HUES64 (cell line): ENCODE data around the gene MORN1.

Source experiments
- H3K27ac ChIP-seq: 2 replicates; pipeline ENCODE4 v1.7.0; 2013; ENCODE audit warnings: low read depth, low read length, inconsistent platforms
- H3K27me3 ChIP-seq: 2 replicates; pipeline ENCODE4 v1.6.1; 2013; ENCODE audit warnings: mild to moderate bottlenecking, low read length; ENCODE audit not compliant: insufficient read depth
- H3K36me3 ChIP-seq: 2 replicates; pipeline ENCODE4 v1.6.1; 2013; ENCODE audit warnings: mild to moderate bottlenecking, low read length; ENCODE audit not compliant: insufficient read depth
- H3K4me1 ChIP-seq: 2 replicates; pipeline ENCODE4 v1.6.1; 2013; ENCODE audit warnings: mild to moderate bottlenecking, low read length, moderate library complexity; ENCODE audit not compliant: insufficient read depth
- H3K4me3 ChIP-seq: 2 replicates; pipeline ENCODE4 v1.5.1; 2013; ENCODE audit warnings: mild to moderate bottlenecking, low read length, moderate library complexity
- H3K9ac ChIP-seq: 2 replicates; pipeline ENCODE4 v1.6.1; 2013; ENCODE audit warnings: mild to moderate bottlenecking, low read depth, low read length
- H3K9me3 ChIP-seq: 2 replicates; pipeline ENCODE4 v1.6.1; 2013; ENCODE audit warnings: low read depth, low read length; ENCODE audit not compliant: insufficient read depth
- WGBS: fragments of 150-250, 120-280 bp; methylation state at CpG from one replicate; pipeline ENCODE4 v1.1.7; 2013; ENCODE audit warnings: missing lambda C conversion rate; 5-methylcytosine and 5-hydroxymethylcytosine counted together

Gene MORN1

GRCh38 chr1:2319291-2319690 lies 72.1 kb downstream of the MORN1 start:
- H3K4me1 ChIP-seq, result peaks cover 20% of the 10 kb centered on the region
- H3K36me3 ChIP-seq, result no peaks in the 10 kb centered on the region
- H3K9me3 ChIP-seq, result no peaks in the 10 kb centered on the region
- H3K27ac ChIP-seq, result no peak overlapping the region
- H3K27me3 ChIP-seq, result no peaks in the 10 kb centered on the region
- H3K4me3 ChIP-seq, result no peak overlapping the region
- WGBS, result 94% methylated on average over 21 of the region's 21 CpGs
- H3K9ac ChIP-seq, result no peak overlapping the region

- H3K27ac ChIP-seq, result no peak overlapping the region
- H3K36me3 ChIP-seq, result no peaks in the 10 kb centered on the region
- no peaks in the 10 kb centered on the region for H3K9me3 ChIP-seq
- H3K9ac ChIP-seq, result no peak overlapping the region
- peaks cover 24% of the 10 kb centered on the region for H3K4me1 ChIP-seq
- no peaks in the 10 kb centered on the region for H3K27me3 ChIP-seq
- 94% methylated on average over 41 of the region's 41 CpGs for WGBS
- no peak overlapping the region for H3K4me3 ChIP-seq
These were observed 72.8 kb downstream of the MORN1 start for GRCh38 chr1:2318314-2319278.

GRCh38 chr1:2317230-2318065 lies 73.9 kb downstream of the MORN1 start:
- H3K27ac ChIP-seq, result peak overlapping the region; percentile 25; the same call in 1 of the 2 replicates
- no peak overlapping the region for H3K9ac ChIP-seq
- H3K4me1 ChIP-seq, result peaks cover 24% of the 10 kb centered on the region
- no peak overlapping the region for H3K4me3 ChIP-seq
- WGBS, result 90% methylated on average over 32 of the region's 32 CpGs
- H3K36me3 ChIP-seq, result no peaks in the 10 kb centered on the region
- no peaks in the 10 kb centered on the region for H3K9me3 ChIP-seq
- no peaks in the 10 kb centered on the region for H3K27me3 ChIP-seq

GRCh38 chr1:2316451-2316961 lies 74.8 kb downstream of the MORN1 start:
- H3K27me3 ChIP-seq, result no peaks in the 10 kb centered on the region
- no peaks in the 10 kb centered on the region for H3K9me3 ChIP-seq
- no peaks in the 10 kb centered on the region for H3K36me3 ChIP-seq
- H3K9ac ChIP-seq, result peak overlapping the region; percentile 36; the same call in 1 of the 2 replicates
- H3K4me1 ChIP-seq, result peaks cover 18% of the 10 kb centered on the region
- peak overlapping the region; percentile 41 for H3K27ac ChIP-seq
- no peak overlapping the region for H3K4me3 ChIP-seq
- 88% methylated on average over 16 of the region's 16 CpGs for WGBS

- 84% methylated on average over 21 of the region's 21 CpGs for WGBS
- no peaks in the 10 kb centered on the region for H3K9me3 ChIP-seq
- H3K4me3 ChIP-seq, result peak overlapping the region; percentile 42
- peaks cover 23% of the 10 kb centered on the region for H3K4me1 ChIP-seq
- H3K36me3 ChIP-seq, result no peaks in the 10 kb centered on the region
- H3K27me3 ChIP-seq, result no peaks in the 10 kb centered on the region
- peak overlapping the region; percentile 81 for H3K27ac ChIP-seq
- peak overlapping the region; percentile 63; the same call in 1 of the 2 replicates for H3K9ac ChIP-seq
These were observed 75.5 kb downstream of the MORN1 start for GRCh38 chr1:2315674-2316450.

GRCh38 chr1:2314803-2315673 lies 76.3 kb downstream of the MORN1 start:
- Histone ChIP-seq H3K4me1 (peaks cover 23% of the 10 kb centered on the region), H3K9ac (peak overlapping the region; percentile 63; the same call in 1 of the 2 replicates), H3K27ac (peak overlapping the region; percentile 94), H3K36me3 (no peaks in the 10 kb centered on the region), H3K27me3 (no peaks in the 10 kb centered on the region), H3K9me3 (no peaks in the 10 kb centered on the region), H3K4me3 (peak overlapping the region; percentile 42)
- WGBS, result 15% methylated on average over 74 of the region's 91 CpGs

- Histone ChIP-seq H3K9me3 (no peaks in the 10 kb centered on the region), H3K27ac (peak overlapping the region; percentile 94), H3K9ac (peak overlapping the region; percentile 59), H3K4me3 (peak overlapping the region; percentile 40), H3K4me1 (peaks cover 23% of the 10 kb centered on the region), H3K36me3 (peaks cover under 1% of the 10 kb centered on the region; the same call in 1 of the 2 replicates), H3K27me3 (no peaks in the 10 kb centered on the region)
- WGBS, result 4% methylated on average over 53 of the region's 54 CpGs
These were observed 77.0 kb downstream of the MORN1 start for GRCh38 chr1:2314273-2314802.

GRCh38 chr1:2313651-2314261 lies 77.6 kb downstream of the MORN1 start:
- WGBS, result 58% methylated on average over 18 of the region's 18 CpGs

GRCh38 chr1:2312515-2313301 lies 78.6 kb downstream of the MORN1 start:
- no peaks in the 10 kb centered on the region for H3K9me3 ChIP-seq
- H3K27ac ChIP-seq, result no peak overlapping the region
- no peaks in the 10 kb centered on the region for H3K27me3 ChIP-seq
- H3K36me3 ChIP-seq, result peaks cover 17% of the 10 kb centered on the region
- no peak overlapping the region for H3K9ac ChIP-seq
- H3K4me1 ChIP-seq, result peaks cover 23% of the 10 kb centered on the region
- H3K4me3 ChIP-seq, result no peak overlapping the region
- 88% methylated on average over 24 of the region's 24 CpGs for WGBS

More at GRCh38 chr1:2313651-2314261, 77.6 kb downstream of the MORN1 start:
- Histone ChIP-seq H3K27ac (peak overlapping the region; percentile 94), H3K4me3 (peak overlapping the region; percentile 40), H3K9ac (peak overlapping the region; percentile 59), H3K27me3 (no peaks in the 10 kb centered on the region), H3K36me3 (peaks cover 6% of the 10 kb centered on the region), H3K4me1 (peaks cover 23% of the 10 kb centered on the region), H3K9me3 (no peaks in the 10 kb centered on the region)
